Keratinocyte (primary cell): Measurements from ENCODE around the gene BCAS1. TPM values are rescaled to one million over a fixed set of nuclear protein-coding genes. Genes with fewer than 3 reads are reported as not detected.

Experiments
- DNase-seq: peaks from one replicate; pipeline ENCODE4 v3.0.0-alpha.2; 2011; ENCODE audit warnings: low read depth, missing footprints, low spot score
- FAIRE-seq: peaks from 2 replicates; lab custom pipeline; 2011; peaks lifted over from hg19 to GRCh38; lab: Jason Lieb, UNC
- H2AFZ ChIP-seq: 2 replicates; pipeline ENCODE4 v1.6.0; 2012; ENCODE audit warnings: low read length, control low read depth, inconsistent platforms; ENCODE audit not compliant: control insufficient read depth
- H3K27ac ChIP-seq: 2 replicates; pipeline ENCODE4 v1.5.1; 2011; ENCODE audit warnings: low read length; ENCODE audit not compliant: control insufficient read depth, insufficient read depth
- H3K27me3 ChIP-seq: 3 replicates; pipeline ENCODE4 v1.6.0; 2011; ENCODE audit warnings: low read length; ENCODE audit not compliant: control insufficient read depth, insufficient read depth; ENCODE audit errors: extremely low read depth
- H3K36me3 ChIP-seq, 2 experiments: 2 replicates in 1 of 2; 3 replicates in 1 of 2; pipeline ENCODE4 v1.5.1; 2011; ENCODE audit warnings: low read length in 2 of 2, mild to moderate bottlenecking in 1 of 2; ENCODE audit not compliant: control insufficient read depth in 2 of 2, insufficient read depth in 2 of 2; ENCODE audit errors: extremely low read depth in 1 of 2
- H3K4me1 ChIP-seq: 3 replicates; pipeline ENCODE4 v1.5.1; 2011; ENCODE audit warnings: low read length; ENCODE audit not compliant: control insufficient read depth, insufficient read depth; ENCODE audit errors: extremely low read depth
- H3K4me2 ChIP-seq: 3 replicates; pipeline ENCODE4 v1.6.0; 2011; ENCODE audit warnings: low read depth, low read length; ENCODE audit not compliant: control insufficient read depth, insufficient read depth; ENCODE audit errors: extremely low read depth
- H3K4me3 ChIP-seq, 3 experiments: fragments of 200-600 bp in 1 of 3; sonication (generic) in 1 of 3; 2 replicates in 2 of 3; 3 replicates in 1 of 3; pipeline ENCODE4 v1.5.1; 2011 to 2016; ENCODE audit warnings: low read length in 3 of 3, mild to moderate bottlenecking in 3 of 3, control low read depth in 2 of 3, inconsistent platforms in 1 of 3, low read depth in 1 of 3, mixed read lengths in 1 of 3, mixed run types in 1 of 3, moderate library complexity in 1 of 3; ENCODE audit not compliant: control insufficient read depth in 2 of 3, insufficient read depth in 2 of 3; ENCODE audit errors: extremely low read depth in 1 of 3
- H3K79me2 ChIP-seq: 2 replicates; pipeline ENCODE4 v1.6.0; 2012; ENCODE audit warnings: low read length; ENCODE audit not compliant: control insufficient read depth, insufficient read depth
- H3K9ac ChIP-seq: 3 replicates; pipeline ENCODE4 v1.6.0; 2011; ENCODE audit warnings: low read length; ENCODE audit not compliant: control insufficient read depth, insufficient read depth; ENCODE audit errors: extremely low read depth
- H3K9me1 ChIP-seq: 3 replicates; pipeline ENCODE4 v1.6.0; 2011; ENCODE audit warnings: low read length; ENCODE audit not compliant: control insufficient read depth, insufficient read depth; ENCODE audit errors: extremely low read depth
- H3K9me3 ChIP-seq: 2 replicates; pipeline ENCODE4 v1.5.1; 2012; ENCODE audit warnings: low read depth, low read length; ENCODE audit not compliant: control insufficient read depth
- H4K20me1 ChIP-seq: 3 replicates; pipeline ENCODE4 v1.6.0; 2011; ENCODE audit warnings: low read length; ENCODE audit not compliant: control insufficient read depth, insufficient read depth; ENCODE audit errors: extremely low read depth
- CTCF ChIP-seq, 3 experiments: IDR thresholded peaks in 1 of 3; conservative IDR thresholded peaks in 1 of 3; optimal IDR thresholded peaks in 1 of 3; 2 replicates in 2 of 3; 3 replicates in 1 of 3; pipeline versions ENCODE3 to v1.5.1; 2011; ENCODE audit warnings: low read length in 3 of 3, mild to moderate bottlenecking in 3 of 3, moderate library complexity in 2 of 3, control low read depth in 1 of 3, inconsistent platforms in 1 of 3; ENCODE audit not compliant: insufficient read depth in 2 of 3; ENCODE audit errors: extremely low read depth in 1 of 3
- EZH2 ChIP-seq: IDR thresholded peaks from one replicate; pipeline ENCODE4 v1.6.1; 2012; ENCODE audit warnings: inconsistent platforms, mild to moderate bottlenecking, low read length, moderate library complexity
- dilution Hi-C: fragments of 300-500 bp; cut with MboI; formaldehyde crosslinking; loops from one replicate; pipeline ENCODE4 v1.7.0; 2020; ENCODE audit warnings: low sequenced_read_pairs; ENCODE audit not compliant: extremely low pct_ligation_motif_present
- polyA plus RNA-seq, 5 experiments: library from polyadenylated mRNA; depleted of rRNA in 3 of 5; stranded (reverse) in 3 of 5; stranded (forward) in 1 of 5; unstranded in 1 of 5; fragments of >200 nt; gene quantifications; 1 replicate in 1 of 5; 2 replicates in 3 of 5; 3 replicates in 1 of 5; pipeline versions ENCODE4 v1.2.1 to v1.2.3, GENCODE V29; 2011 to 2012; ENCODE audit warnings: missing spikeins in 2 of 5, low read depth in 1 of 5, low replicate concordance in 1 of 5

BCAS1 gene
- polyA plus RNA-seq, 1 donor (not counting 4 experiments of a cell fraction or from before 2014, with no cell fraction given): not detected

GRCh38 chr20:54019585-54019984, 50.8 kb downstream of the BCAS1 start:
- dilution Hi-C loops: no loop called here
- no peaks in the 10 kb centered on the region for H3K4me1 ChIP-seq

GRCh38 chr20:54019127-54019526, 51.3 kb downstream of the BCAS1 start:
- Histone ChIP-seq H3K36me3 (no peaks in the 10 kb centered on the region), H3K9ac (no peak overlapping the region), H3K27me3 (no peaks in the 10 kb centered on the region), H3K27ac (no peak overlapping the region), H3K4me2 (no peak overlapping the region), H3K79me2 (no peaks in the 10 kb centered on the region), H3K9me3 (no peaks in the 10 kb centered on the region), H4K20me1 (no peaks in the 10 kb centered on the region), H3K9me1 (no peaks in the 10 kb centered on the region), H2AFZ (no peak overlapping the region), H3K4me1 (no peaks in the 10 kb centered on the region), H3K4me3 (no peak overlapping the region)
- DNase-seq (no peak), FAIRE-seq (no peak)
- dilution Hi-C loops: no loop called here
- TF ChIP-seq CTCF (optimal IDR thresholded peaks at IDR 0.05 in 1 of 3, IDR thresholded peaks at IDR 0.05 in 1 of 3, conservative IDR thresholded peaks at IDR 0.05 in 1 of 3; ENCODE audit: extremely low read depth in 1 of 3, insufficient read depth in 2 of 3, low read length in 3 of 3): no peak
- no peak for TF ChIP-seq EZH2

More at GRCh38 chr20:54019585-54019984, 50.8 kb downstream of the BCAS1 start:
- DNase-seq (no peak), FAIRE-seq (no peak)
- H3K36me3 ChIP-seq: no peaks in the 10 kb centered on the region
- H3K9ac ChIP-seq: no peak overlapping the region
- no peak overlapping the region for H3K4me2 ChIP-seq
- H3K4me3 ChIP-seq: no peak overlapping the region
- H3K9me1 ChIP-seq: no peaks in the 10 kb centered on the region
- no peaks in the 10 kb centered on the region for H3K9me3 ChIP-seq
- TF ChIP-seq CTCF (optimal IDR thresholded peaks at IDR 0.05 in 1 of 3, IDR thresholded peaks at IDR 0.05 in 1 of 3, conservative IDR thresholded peaks at IDR 0.05 in 1 of 3; ENCODE audit: extremely low read depth in 1 of 3, insufficient read depth in 2 of 3, low read length in 3 of 3): no peak
- TF ChIP-seq EZH2: no peak
- no peaks in the 10 kb centered on the region for H3K79me2 ChIP-seq
- no peak overlapping the region for H2AFZ ChIP-seq
- no peaks in the 10 kb centered on the region for H3K27me3 ChIP-seq
- no peak overlapping the region for H3K27ac ChIP-seq
- H4K20me1 ChIP-seq: no peaks in the 10 kb centered on the region
